ENCODE results near the gene BICRAL.
"Not testable (repeated sequence)": the region's sequence is repeated elsewhere in the genome, so short reads cannot be mapped to it uniquely, and the experiment has no call there.

BICRAL gene

DNA sequence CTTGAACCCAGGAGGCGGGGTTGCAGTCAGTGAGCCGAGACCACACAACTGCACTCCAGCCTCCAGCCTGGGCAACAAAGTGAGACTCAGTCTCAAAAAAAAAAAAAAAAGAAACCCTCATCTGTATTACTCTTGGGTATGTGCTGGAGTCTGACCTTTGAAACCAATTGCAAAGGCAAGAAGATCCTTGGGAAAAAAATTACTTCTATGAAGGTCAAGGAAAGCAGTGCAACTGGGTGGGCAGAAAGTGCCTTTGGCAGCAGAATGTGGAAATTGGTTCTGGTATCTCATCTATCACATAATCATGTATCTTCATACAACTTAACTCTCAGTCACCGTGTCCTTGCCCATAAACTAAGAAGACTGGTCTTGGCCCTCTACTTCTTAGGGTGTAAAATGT lies 89.9 kb downstream of the BICRAL start:
- DNase-seq (ENCODE audit: insufficient read length) = no peak
- no peak for FAIRE-seq
- TF ChIP-seq TAF1 (IDR thresholded peaks at IDR 0.05; ENCODE audit: borderline replicate concordance, low read depth, low read length) = no peak
- no peak for TF ChIP-seq POLR2AphosphoS5 (IDR thresholded peaks at IDR 0.05; ENCODE audit: low read depth, low read length)
- TF ChIP-seq POLR2A (IDR thresholded peaks at IDR 0.05; ENCODE audit: low read depth, low read length) = no peak

DNA sequence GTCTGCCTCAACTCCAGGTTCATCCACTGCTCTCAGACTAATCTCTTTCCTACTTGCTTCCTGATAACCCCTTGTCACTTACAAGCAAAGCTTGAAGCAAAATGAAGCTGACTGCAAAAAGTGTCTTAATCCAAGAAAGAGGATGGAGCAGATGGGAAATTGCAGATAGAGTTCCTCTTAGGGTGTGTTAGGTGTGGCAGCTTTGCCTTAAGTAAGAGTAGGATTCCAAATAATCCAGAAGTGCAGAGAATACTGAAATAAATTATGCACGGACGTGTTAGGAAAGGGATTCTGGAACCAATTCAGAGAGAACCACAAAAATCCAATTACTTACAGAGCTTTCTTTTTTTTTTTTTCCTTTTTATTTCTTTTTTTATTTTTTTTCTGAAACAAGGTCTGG lies 91.5 kb downstream of the BICRAL start:
- FAIRE-seq (no peak), DNase-seq (ENCODE audit: insufficient read length) (no peak)
- TF ChIP-seq POLR2A (IDR thresholded peaks at IDR 0.05; ENCODE audit: low read depth, low read length) = no peak
- no peak for TF ChIP-seq POLR2AphosphoS5 (IDR thresholded peaks at IDR 0.05; ENCODE audit: low read depth, low read length)
- no peak for TF ChIP-seq TAF1 (IDR thresholded peaks at IDR 0.05; ENCODE audit: borderline replicate concordance, low read depth, low read length)

DNA sequence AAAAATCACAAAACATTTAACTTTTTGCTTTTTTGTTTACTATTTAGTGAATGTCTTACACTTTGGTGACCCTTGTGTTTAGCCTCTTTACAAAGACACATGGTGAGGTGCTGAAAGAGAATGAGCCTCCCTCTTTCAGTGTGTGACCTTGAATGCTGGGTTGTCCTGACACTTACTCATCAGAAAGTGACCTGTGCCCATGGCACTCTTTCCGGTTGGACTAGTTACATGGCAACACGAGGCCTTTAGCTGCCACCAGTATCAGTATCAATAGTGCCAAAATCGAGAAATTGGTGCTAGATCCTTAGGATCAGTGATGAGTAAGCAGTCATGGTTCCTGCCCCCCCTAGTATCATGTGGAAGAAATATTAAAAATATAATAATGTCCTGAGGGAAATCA lies 95.8 kb downstream of the BICRAL start:
- DNase-seq (ENCODE audit: insufficient read length) (no peak), FAIRE-seq (no peak)

GRCh38 chr6:42879372-42880239 lies 97.8 kb downstream of the BICRAL start, which contains the start of gene RPL7L1:
RPL7L1 (plus strand) TSS chr6:42879616; CDS start chr6:42879911, 295 bp downstream.
- DNase-seq (ENCODE audit: insufficient read length) = peak; percentile 67
- FAIRE-seq = peak; percentile 95
- TF ChIP-seq POLR2AphosphoS5 (IDR thresholded peaks at IDR 0.05; ENCODE audit: low read depth, low read length) (peak; percentile 98), POLR2A (IDR thresholded peaks at IDR 0.05; ENCODE audit: low read depth, low read length) (peak; percentile 98), TAF1 (IDR thresholded peaks at IDR 0.05; ENCODE audit: borderline replicate concordance, low read depth, low read length) (peak; percentile 97)

More for the DNA sequence above, 95.8 kb downstream of the BICRAL start:
- TF ChIP-seq TAF1 (IDR thresholded peaks at IDR 0.05; ENCODE audit: borderline replicate concordance, low read depth, low read length) (no peak), POLR2A (IDR thresholded peaks at IDR 0.05; ENCODE audit: low read depth, low read length) (no peak), POLR2AphosphoS5 (IDR thresholded peaks at IDR 0.05; ENCODE audit: low read depth, low read length) (no peak)

DNA sequence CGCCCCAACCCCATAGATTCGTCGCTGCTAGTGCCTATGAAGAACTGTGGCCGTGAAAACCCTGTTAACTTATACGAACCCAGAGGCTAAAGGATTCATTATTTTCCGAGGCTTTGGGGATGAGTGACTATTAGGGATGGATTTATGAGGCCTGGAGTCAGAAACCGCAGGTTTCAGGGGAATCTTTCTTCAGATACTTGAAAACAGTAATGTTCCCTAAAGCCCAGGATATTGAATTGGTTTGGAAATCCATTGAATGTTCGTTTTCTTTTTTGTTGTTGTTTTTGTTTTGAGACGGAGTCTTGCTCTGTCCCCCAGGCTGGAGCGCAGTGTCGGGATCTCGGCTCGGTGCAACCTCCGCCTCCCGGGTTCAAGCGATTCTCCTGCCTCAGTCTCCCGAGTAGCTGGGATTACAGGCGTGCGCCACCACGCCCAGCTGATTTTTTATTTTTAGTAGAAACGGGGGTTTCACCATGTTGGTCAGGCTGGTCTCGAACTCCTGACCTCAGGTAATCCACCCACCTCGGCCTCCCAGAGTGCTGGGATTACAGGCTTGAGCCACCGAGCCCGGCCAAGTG lies 98.5 kb downstream of the BICRAL start:
- not testable (repeated sequence) for FAIRE-seq; DNase-seq (ENCODE audit: insufficient read length)

DNA sequence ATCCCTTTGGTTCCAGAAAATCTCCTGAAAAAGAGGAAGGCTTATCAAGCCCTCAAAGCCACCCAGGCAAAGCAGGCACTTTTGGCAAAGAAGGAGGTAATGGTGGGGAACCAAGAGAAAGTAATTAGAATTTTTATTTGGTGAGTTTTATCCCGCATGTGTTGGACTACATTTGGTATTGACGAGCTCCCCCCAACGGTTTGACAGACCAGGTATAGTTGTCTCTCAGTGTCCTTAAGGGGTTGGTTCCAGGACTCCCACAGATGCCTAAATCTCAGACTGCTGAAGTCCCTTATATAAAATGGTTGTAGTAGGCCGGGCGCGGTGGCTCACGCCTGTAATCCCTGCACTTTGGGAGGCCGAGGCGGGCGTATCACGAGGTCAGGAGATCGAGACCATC lies 99.0 kb downstream of the BICRAL start:
- not testable (repeated sequence) for DNase-seq (ENCODE audit: insufficient read length); FAIRE-seq

- TF ChIP-seq POLR2AphosphoS5 (IDR thresholded peaks at IDR 0.05; ENCODE audit: low read depth, low read length) (no peak), POLR2A (IDR thresholded peaks at IDR 0.05; ENCODE audit: low read depth, low read length) (no peak), TAF1 (IDR thresholded peaks at IDR 0.05; ENCODE audit: borderline replicate concordance, low read depth, low read length) (no peak)
- FAIRE-seq = no peak
- no peak for DNase-seq (ENCODE audit: insufficient read length)
These were observed 103.8 kb downstream of the BICRAL start for GRCh38 chr6:42885702-42886101.

GRCh38 chr6:42888201-42888600 lies 106.3 kb downstream of the BICRAL start:
- not testable (repeated sequence) for DNase-seq (ENCODE audit: insufficient read length); FAIRE-seq

DNA sequence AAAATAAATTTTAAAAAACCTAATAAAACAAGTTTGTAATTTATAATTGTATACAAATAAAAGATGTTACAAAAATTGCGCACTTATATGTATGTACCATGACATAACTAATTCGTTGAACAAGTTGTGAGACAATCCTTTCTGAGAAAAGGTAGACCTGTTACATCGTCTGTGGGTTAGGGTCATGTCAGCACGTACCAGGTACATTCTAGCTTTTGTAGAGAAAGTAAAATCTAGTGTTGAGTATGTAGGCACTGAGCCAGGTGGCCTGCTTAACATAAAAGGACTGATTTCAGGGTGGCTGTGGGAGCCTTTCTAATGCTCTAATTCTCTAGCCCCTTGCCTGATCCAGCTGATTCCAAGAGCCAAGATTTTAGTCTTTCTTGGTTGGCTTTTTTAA lies 108.0 kb downstream of the BICRAL start:
- FAIRE-seq = no peak
- DNase-seq (ENCODE audit: insufficient read length) = no peak
- TF ChIP-seq TAF1 (IDR thresholded peaks at IDR 0.05; ENCODE audit: borderline replicate concordance, low read depth, low read length) = no peak
- TF ChIP-seq POLR2A (IDR thresholded peaks at IDR 0.05; ENCODE audit: low read depth, low read length) = no peak

DNA sequence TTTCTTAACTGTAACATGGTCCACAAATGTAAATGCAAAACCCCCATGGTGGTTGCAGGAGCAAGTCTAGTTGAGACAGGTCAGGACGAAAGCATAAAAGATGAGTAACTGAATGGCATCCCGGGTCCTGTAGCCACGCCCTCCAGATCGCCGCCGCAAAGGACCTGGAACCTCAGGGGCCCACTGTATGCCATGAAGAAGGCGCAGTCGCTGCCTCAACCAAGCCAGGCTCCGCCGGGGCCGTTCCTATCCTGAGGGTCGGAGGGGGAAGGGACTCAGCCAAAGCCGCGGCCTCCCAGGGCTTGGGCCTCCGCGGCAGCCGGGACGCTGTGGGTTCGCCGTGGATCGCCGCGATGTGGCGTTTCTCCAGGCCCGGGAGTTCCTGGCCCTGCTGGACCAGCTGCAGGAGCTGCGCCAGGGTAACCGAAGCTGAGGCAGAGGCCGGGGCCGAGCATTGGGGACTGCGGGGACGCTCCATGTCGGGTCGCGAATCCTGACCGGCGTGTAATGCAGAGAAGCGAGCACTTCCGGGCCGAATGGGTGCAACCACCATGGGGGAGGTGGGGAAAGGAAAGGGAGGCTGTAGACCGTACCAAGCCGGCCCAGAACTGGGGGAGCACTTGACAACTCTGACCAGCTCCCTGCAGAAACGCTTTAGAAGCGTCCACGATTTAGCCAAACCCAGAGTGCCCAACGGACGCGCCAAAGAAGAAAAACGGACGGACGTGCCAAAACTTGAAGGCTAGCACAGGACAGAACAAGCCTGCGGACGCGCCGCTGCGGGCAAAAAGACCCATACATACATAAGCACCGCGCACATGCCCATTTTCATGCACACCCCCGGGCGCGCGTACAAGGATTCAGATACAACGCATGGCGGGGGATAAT lies 108.7 kb downstream of the BICRAL start:
- TF ChIP-seq POLR2A (IDR thresholded peaks at IDR 0.05; ENCODE audit: low read depth, low read length) (peak; percentile 96), TAF1 (IDR thresholded peaks at IDR 0.05; ENCODE audit: borderline replicate concordance, low read depth, low read length) (peak; percentile 85), POLR2AphosphoS5 (IDR thresholded peaks at IDR 0.05; ENCODE audit: low read depth, low read length) (peak; percentile 96)
- FAIRE-seq (peak; percentile 90), DNase-seq (ENCODE audit: insufficient read length) (peak; percentile 90)

- no peak for DNase-seq (ENCODE audit: insufficient read length)
- FAIRE-seq = no peak
- TF ChIP-seq POLR2AphosphoS5 (IDR thresholded peaks at IDR 0.05; ENCODE audit: low read depth, low read length) = no peak
- TF ChIP-seq POLR2A (IDR thresholded peaks at IDR 0.05; ENCODE audit: low read depth, low read length) = no peak
- no peak for TF ChIP-seq TAF1 (IDR thresholded peaks at IDR 0.05; ENCODE audit: borderline replicate concordance, low read depth, low read length)
These were observed 109.4 kb downstream of the BICRAL start for GRCh38 chr6:42891199-42891722.

- not testable (repeated sequence) for FAIRE-seq; DNase-seq (ENCODE audit: insufficient read length)
These were observed 112.4 kb downstream of the BICRAL start for GRCh38 chr6:42894041-42894828.
